Mesothelial cell of epicardium (in vitro differentiated cells): ENCODE measurements around the gene PADI4. TPM values are rescaled to one million over a fixed set of nuclear protein-coding genes. Genes with fewer than 3 reads are reported as not detected.

Source experiments
- DNase-seq, 2 experiments: peaks; one replicate each; pipeline ENCODE4 v3.0.0; 2021; ENCODE audit warnings: low spot score in 2 of 2; ENCODE audit not compliant: unreplicated experiment in 2 of 2
- H3K27ac Mint-ChIP-seq: 2 replicates; pipeline ENCODE4 v1.8.0; 2021; ENCODE audit warnings: mixed read lengths
- H3K27me3 Mint-ChIP-seq: 2 replicates; pipeline ENCODE4 v1.8.0; 2021; ENCODE audit warnings: low read depth, mixed read lengths
- H3K36me3 Mint-ChIP-seq: 2 replicates; pipeline ENCODE4 v1.8.0; 2021; ENCODE audit warnings: mixed read lengths
- H3K4me1 Mint-ChIP-seq: 2 replicates; pipeline ENCODE4 v1.8.0; 2021; ENCODE audit warnings: mixed read lengths
- H3K4me3 Mint-ChIP-seq: 2 replicates; pipeline ENCODE4 v1.8.0; 2021; ENCODE audit warnings: mild to moderate bottlenecking, moderate library complexity, mixed read lengths
- H3K9me3 Mint-ChIP-seq: 2 replicates; pipeline ENCODE4 v1.8.0; 2021; ENCODE audit warnings: mixed read lengths
- total RNA-seq: library from RNA; stranded (reverse); gene quantifications from 3 replicates; pipeline ENCODE4 v1.2.1, GENCODE V29; 2021
- TF ChIP-seq, protein P1 (sequence below): fragments of 200-600 bp; sonication (generic); IDR thresholded peaks from one replicate; pipeline ENCODE4 v1.5.0; 2021; ENCODE audit warnings: antibody characterized with exemption; ENCODE audit not compliant: unreplicated experiment

PADI4 gene
- total RNA-seq = not detected in 3 replicates

- Mint-ChIP-seq H3K27ac (no peak within 1 kb of the TSS), H3K4me1 (peaks cover 9% of the 10 kb centered on the region), H3K27me3 (peaks cover 3% of the 10 kb centered on the region), H3K4me3 (no peak within 1 kb of the TSS), H3K9me3 (peaks cover 1% of the 10 kb centered on the region), H3K36me3 (no peaks in the 10 kb centered on the region)
- TF ChIP-seq, protein P1, sequence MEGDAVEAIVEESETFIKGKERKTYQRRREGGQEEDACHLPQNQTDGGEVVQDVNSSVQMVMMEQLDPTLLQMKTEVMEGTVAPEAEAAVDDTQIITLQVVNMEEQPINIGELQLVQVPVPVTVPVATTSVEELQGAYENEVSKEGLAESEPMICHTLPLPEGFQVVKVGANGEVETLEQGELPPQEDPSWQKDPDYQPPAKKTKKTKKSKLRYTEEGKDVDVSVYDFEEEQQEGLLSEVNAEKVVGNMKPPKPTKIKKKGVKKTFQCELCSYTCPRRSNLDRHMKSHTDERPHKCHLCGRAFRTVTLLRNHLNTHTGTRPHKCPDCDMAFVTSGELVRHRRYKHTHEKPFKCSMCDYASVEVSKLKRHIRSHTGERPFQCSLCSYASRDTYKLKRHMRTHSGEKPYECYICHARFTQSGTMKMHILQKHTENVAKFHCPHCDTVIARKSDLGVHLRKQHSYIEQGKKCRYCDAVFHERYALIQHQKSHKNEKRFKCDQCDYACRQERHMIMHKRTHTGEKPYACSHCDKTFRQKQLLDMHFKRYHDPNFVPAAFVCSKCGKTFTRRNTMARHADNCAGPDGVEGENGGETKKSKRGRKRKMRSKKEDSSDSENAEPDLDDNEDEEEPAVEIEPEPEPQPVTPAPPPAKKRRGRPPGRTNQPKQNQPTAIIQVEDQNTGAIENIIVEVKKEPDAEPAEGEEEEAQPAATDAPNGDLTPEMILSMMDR = no peak
- no peak for DNase-seq
Measured at GRCh38 chr1:17307946-17308345, at the start of gene PADI4. Gene PADI4, plus strand, starts transcription at chr1:17308197. Its CDS starts 26 bp downstream, at chr1:17308223.

DNA sequence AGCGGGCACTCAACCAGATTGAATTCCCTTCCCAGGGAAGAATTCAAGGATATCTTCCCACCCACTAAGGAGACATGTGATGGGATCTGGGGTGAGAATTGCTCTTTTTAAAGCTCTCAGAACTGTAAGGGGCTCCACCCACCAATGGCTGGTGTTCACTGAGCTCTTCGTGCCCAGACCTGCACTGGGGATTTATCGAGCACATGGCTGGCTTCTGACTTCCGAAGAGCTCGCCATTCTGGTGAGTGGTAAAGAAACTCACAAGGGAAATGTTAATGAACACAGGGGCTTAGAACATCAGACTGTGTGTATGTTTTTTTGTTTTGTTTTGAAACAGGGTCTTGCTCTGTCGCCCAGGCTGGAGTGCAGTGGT, 49.3 kb upstream of the PADI4 start:
- peaks cover 11% of the 10 kb centered on the region for H3K27me3 Mint-ChIP-seq
- no peaks in the 10 kb centered on the region for H3K36me3 Mint-ChIP-seq
- H3K9me3 Mint-ChIP-seq = peaks cover 12% of the 10 kb centered on the region

DNA sequence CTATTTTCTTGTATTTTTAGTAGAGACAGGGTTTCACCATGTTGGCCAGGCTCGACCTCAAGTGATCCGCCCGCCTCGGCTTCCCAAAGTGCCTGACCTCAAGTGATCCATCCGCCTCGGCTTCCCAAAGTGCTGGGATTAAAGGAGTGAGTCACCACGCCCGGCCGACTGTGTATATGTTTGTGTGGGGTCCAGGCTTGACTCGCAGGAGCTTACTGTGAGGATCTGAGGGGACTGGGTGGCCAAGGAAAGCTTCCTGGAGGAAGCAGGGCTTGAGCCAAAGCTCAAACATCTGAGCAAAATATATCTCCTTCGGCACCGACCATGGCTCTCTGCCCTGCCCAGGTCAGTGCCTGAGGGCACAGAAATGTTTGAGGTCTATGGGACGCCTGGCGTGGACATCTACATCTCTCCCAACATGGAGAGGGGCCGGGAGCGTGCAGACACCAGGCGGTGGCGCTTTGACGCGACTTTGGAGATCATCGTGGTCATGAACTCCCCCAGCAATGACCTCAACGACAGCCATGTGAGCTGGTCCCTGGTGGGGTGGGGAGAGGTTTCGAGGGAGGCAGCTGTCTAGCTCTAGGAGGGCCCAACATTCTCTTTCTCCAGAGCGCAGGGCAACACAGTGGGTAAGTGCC, 48.6 kb upstream of the PADI4 start:
- no peaks in the 10 kb centered on the region for H3K36me3 Mint-ChIP-seq
- DNase-seq = no peak
- no peak overlapping the region for H3K27ac Mint-ChIP-seq
- TF ChIP-seq, protein P1 = no peak
- H3K4me3 Mint-ChIP-seq = no peak overlapping the region
- H3K27me3 Mint-ChIP-seq = peaks cover 11% of the 10 kb centered on the region
- H3K4me1 Mint-ChIP-seq = no peaks in the 10 kb centered on the region
- peaks cover 12% of the 10 kb centered on the region for H3K9me3 Mint-ChIP-seq

More for the DNA sequence above, 49.3 kb upstream of the PADI4 start:
- H3K4me3 Mint-ChIP-seq = no peak overlapping the region
- no peak for DNase-seq
- TF ChIP-seq, protein P1 = no peak
- H3K27ac Mint-ChIP-seq = no peak overlapping the region
- no peaks in the 10 kb centered on the region for H3K4me1 Mint-ChIP-seq

DNA sequence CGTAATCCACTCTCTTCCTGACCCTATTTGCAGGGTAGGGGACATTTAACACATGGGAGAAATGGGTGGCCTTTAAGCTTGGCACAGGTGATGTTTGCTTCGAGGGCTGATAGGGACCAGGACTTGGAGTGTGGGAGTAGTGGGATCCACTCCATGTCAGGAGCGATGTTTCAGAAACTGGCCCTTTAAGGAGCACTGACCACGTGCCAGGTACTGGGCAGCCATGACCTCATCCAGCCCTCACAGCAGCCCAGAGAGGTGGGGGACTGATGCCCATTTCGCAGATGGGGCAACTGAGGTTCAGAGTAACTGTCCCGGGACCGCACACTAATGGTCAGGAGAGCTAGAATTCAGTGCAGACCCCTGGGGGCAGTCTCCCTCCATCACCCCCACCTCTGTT, 47.7 kb upstream of the PADI4 start:
- Mint-ChIP-seq H3K9me3 (peaks cover 12% of the 10 kb centered on the region), H3K27me3 (peaks cover 11% of the 10 kb centered on the region), H3K4me3 (no peak overlapping the region), H3K27ac (no peak overlapping the region), H3K4me1 (no peaks in the 10 kb centered on the region), H3K36me3 (no peaks in the 10 kb centered on the region)
- no peak for DNase-seq
- TF ChIP-seq, protein P1 = no peak

GRCh38 chr1:17260738-17261137, 47.3 kb upstream of the PADI4 start:
- no peak overlapping the region for H3K4me3 Mint-ChIP-seq
- TF ChIP-seq, protein P1 = no peak
- H3K27ac Mint-ChIP-seq = no peak overlapping the region

More at GRCh38 chr1:17260738-17261137, 47.3 kb upstream of the PADI4 start:
- peaks cover 11% of the 10 kb centered on the region for H3K27me3 Mint-ChIP-seq
- H3K36me3 Mint-ChIP-seq = no peaks in the 10 kb centered on the region
- no peak for DNase-seq
- H3K9me3 Mint-ChIP-seq = peaks cover 12% of the 10 kb centered on the region
- no peaks in the 10 kb centered on the region for H3K4me1 Mint-ChIP-seq
